OCI-LY1 (cell line): Measurements from ENCODE around the gene CAPN3.

Experiments
- H2AFZ ChIP-seq: fragments of 200-600 bp; sonication (generic), shearing (Covaris generic); 2 replicates; pipeline ENCODE4 v1.6.0; 2014; ENCODE audit warnings: antibody characterized with exemption, mild to moderate bottlenecking, low read length
- H3F3A ChIP-seq: fragments of 200-600 bp; sonication (generic), shearing (Covaris generic); 2 replicates; pipeline ENCODE4 v1.6.0; 2014; ENCODE audit warnings: mild to moderate bottlenecking, antibody characterized with exemption, low read length, moderate library complexity; ENCODE audit not compliant: insufficient read depth
- H3K27ac ChIP-seq: fragments of 200-600 bp; sonication (generic); 2 replicates; pipeline ENCODE4 v1.5.1; 2014; ENCODE audit warnings: low read length, mixed run types, mild to moderate bottlenecking, low read depth; ENCODE audit not compliant: poor library complexity, severe bottlenecking
- H3K27me3 ChIP-seq: fragments of 200-600 bp; sonication (generic); 2 replicates; pipeline ENCODE4 v1.6.0; 2014; ENCODE audit warnings: antibody characterized with exemption, mild to moderate bottlenecking, low read length, moderate library complexity; ENCODE audit not compliant: insufficient read depth
- H3K36me3 ChIP-seq: fragments of 200-600 bp; sonication (generic); 2 replicates; pipeline ENCODE4 v1.6.1; 2014; ENCODE audit warnings: mild to moderate bottlenecking, antibody characterized with exemption, low read length, moderate library complexity, mixed read lengths; ENCODE audit not compliant: insufficient read depth
- H3K4me1 ChIP-seq: fragments of 200-600 bp; sonication (generic); 2 replicates; pipeline ENCODE4 v1.5.1; 2014; ENCODE audit warnings: mild to moderate bottlenecking, low read length, moderate library complexity; ENCODE audit not compliant: insufficient read depth, severe bottlenecking
- H3K4me2 ChIP-seq: fragments of 200-600 bp; sonication (generic), shearing (Covaris generic); 2 replicates; pipeline ENCODE4 v1.6.1; 2014; ENCODE audit warnings: low read length
- H3K4me3 ChIP-seq: fragments of 200-600 bp; sonication (generic); 2 replicates; pipeline ENCODE4 v1.5.1; 2014; ENCODE audit warnings: low read length, low read depth, mild to moderate bottlenecking, mixed read lengths; ENCODE audit not compliant: poor library complexity, severe bottlenecking
- H3K79me2 ChIP-seq: fragments of 200-600 bp; shearing (Covaris generic); 2 replicates; pipeline ENCODE4 v1.6.1; 2016; ENCODE audit warnings: mixed run types, low read length, mixed read lengths; ENCODE audit not compliant: insufficient read depth
- H3K9ac ChIP-seq: fragments of 200-600 bp; sonication (generic), shearing (Covaris generic); 2 replicates; pipeline ENCODE4 v1.6.1; 2014; ENCODE audit warnings: mild to moderate bottlenecking, low read length, mixed read lengths
- H3K9me2 ChIP-seq: fragments of 200-600 bp; sonication (generic), shearing (Covaris generic); 2 replicates; pipeline ENCODE4 v1.6.1; 2014; ENCODE audit warnings: low read depth, mild to moderate bottlenecking, low read length, mixed read lengths
- H3K9me3 ChIP-seq: fragments of 200-600 bp; shearing (Covaris generic); 2 replicates; pipeline ENCODE4 v1.6.1; 2014; ENCODE audit warnings: low read length, mixed read lengths
- H4K20me1 ChIP-seq: fragments of 200-600 bp; sonication (generic), shearing (Covaris generic); 2 replicates; pipeline ENCODE4 v1.6.0; 2016; ENCODE audit warnings: mild to moderate bottlenecking, low read length; ENCODE audit not compliant: insufficient read depth
- EZH2 ChIP-seq: fragments of 200-600 bp; sonication (generic), shearing (Covaris generic); IDR thresholded peaks from 2 replicates; pipeline ENCODE4 v1.8.0; 2017; ENCODE audit warnings: borderline replicate concordance, mixed run types, mild to moderate bottlenecking, antibody characterized with exemption, low read length, moderate library complexity, mixed read lengths
- TF ChIP-seq, protein P1 (sequence below): fragments of 200-600 bp; sonication (generic), shearing (Covaris generic); IDR thresholded peaks from 2 replicates; pipeline ENCODE4 v1.5.1; 2017; ENCODE audit warnings: mild to moderate bottlenecking, antibody characterized with exemption, low read length, moderate library complexity, mixed read lengths

CAPN3 gene

GRCh38 chr15:42375252-42375651, 16.0 kb downstream of the CAPN3 start:
- no peaks in the 10 kb centered on the region for H3K9me2 ChIP-seq
- no peaks in the 10 kb centered on the region for H3K36me3 ChIP-seq
- H4K20me1 ChIP-seq, result no peaks in the 10 kb centered on the region
- H3K9me3 ChIP-seq, result peaks cover 5% of the 10 kb centered on the region; the same call in 1 of the 2 replicates
- TF ChIP-seq, protein P1, sequence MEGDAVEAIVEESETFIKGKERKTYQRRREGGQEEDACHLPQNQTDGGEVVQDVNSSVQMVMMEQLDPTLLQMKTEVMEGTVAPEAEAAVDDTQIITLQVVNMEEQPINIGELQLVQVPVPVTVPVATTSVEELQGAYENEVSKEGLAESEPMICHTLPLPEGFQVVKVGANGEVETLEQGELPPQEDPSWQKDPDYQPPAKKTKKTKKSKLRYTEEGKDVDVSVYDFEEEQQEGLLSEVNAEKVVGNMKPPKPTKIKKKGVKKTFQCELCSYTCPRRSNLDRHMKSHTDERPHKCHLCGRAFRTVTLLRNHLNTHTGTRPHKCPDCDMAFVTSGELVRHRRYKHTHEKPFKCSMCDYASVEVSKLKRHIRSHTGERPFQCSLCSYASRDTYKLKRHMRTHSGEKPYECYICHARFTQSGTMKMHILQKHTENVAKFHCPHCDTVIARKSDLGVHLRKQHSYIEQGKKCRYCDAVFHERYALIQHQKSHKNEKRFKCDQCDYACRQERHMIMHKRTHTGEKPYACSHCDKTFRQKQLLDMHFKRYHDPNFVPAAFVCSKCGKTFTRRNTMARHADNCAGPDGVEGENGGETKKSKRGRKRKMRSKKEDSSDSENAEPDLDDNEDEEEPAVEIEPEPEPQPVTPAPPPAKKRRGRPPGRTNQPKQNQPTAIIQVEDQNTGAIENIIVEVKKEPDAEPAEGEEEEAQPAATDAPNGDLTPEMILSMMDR, result no peak
- TF ChIP-seq EZH2, result no peak
- no peak overlapping the region for H3K9ac ChIP-seq
- H2AFZ ChIP-seq, result no peak overlapping the region
- H3K4me3 ChIP-seq, result no peak overlapping the region
- no peaks in the 10 kb centered on the region for H3K79me2 ChIP-seq
- H3K27ac ChIP-seq, result no peak overlapping the region
- no peaks in the 10 kb centered on the region for H3F3A ChIP-seq
- H3K27me3 ChIP-seq, result peaks cover 3% of the 10 kb centered on the region; the same call in 1 of the 2 replicates
- no peak overlapping the region for H3K4me2 ChIP-seq
- H3K4me1 ChIP-seq, result no peaks in the 10 kb centered on the region

GRCh38 chr15:42375941-42376340, 16.6 kb downstream of the CAPN3 start:
- H3K27ac ChIP-seq, result no peak overlapping the region
- H3K4me3 ChIP-seq, result no peak overlapping the region
- H3K9me3 ChIP-seq, result peaks cover 5% of the 10 kb centered on the region; the same call in 1 of the 2 replicates
- no peak overlapping the region for H2AFZ ChIP-seq
- no peaks in the 10 kb centered on the region for H3K4me1 ChIP-seq
- no peak overlapping the region for H3K9ac ChIP-seq
- no peaks in the 10 kb centered on the region for H3F3A ChIP-seq
- H3K79me2 ChIP-seq, result no peaks in the 10 kb centered on the region
- H3K4me2 ChIP-seq, result no peak overlapping the region
- no peaks in the 10 kb centered on the region for H4K20me1 ChIP-seq
- no peaks in the 10 kb centered on the region for H3K36me3 ChIP-seq
- H3K27me3 ChIP-seq, result peaks cover 3% of the 10 kb centered on the region; the same call in 1 of the 2 replicates
- H3K9me2 ChIP-seq, result no peaks in the 10 kb centered on the region
- no peak for TF ChIP-seq EZH2

DNA sequence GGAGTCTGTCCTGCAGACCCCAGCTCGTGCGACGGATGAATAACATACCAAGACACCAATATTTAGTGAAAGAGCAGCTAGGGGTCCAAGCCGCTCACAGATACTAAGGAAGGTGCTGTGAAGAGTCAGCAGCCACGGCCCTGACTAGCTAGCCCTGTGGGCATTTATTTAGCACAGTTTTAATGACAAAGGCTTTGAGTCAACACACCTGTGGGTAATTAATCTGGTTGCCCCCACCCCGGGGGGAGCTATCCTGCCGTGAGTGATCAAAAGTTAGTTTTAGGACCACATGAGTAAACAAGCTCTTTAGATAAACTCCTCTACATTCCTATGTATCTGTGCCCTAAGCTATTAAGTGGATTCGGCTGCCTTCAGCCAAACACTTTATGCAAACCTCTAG, 18.7 kb downstream of the CAPN3 start:
- H3K9me2 ChIP-seq, result no peaks in the 10 kb centered on the region
- H3K36me3 ChIP-seq, result no peaks in the 10 kb centered on the region
- peaks cover 3% of the 10 kb centered on the region; the same call in 1 of the 2 replicates for H3K27me3 ChIP-seq
- no peaks in the 10 kb centered on the region for H4K20me1 ChIP-seq
- H3K9ac ChIP-seq, result no peak overlapping the region
- no peak overlapping the region for H3K27ac ChIP-seq
- H2AFZ ChIP-seq, result no peak overlapping the region
- H3K79me2 ChIP-seq, result no peaks in the 10 kb centered on the region
- no peak overlapping the region for H3K4me2 ChIP-seq
- no peak overlapping the region for H3K4me3 ChIP-seq
- H3F3A ChIP-seq, result no peaks in the 10 kb centered on the region
- TF ChIP-seq EZH2, result no peak
- TF ChIP-seq, protein P1, result no peak
- H3K9me3 ChIP-seq, result peaks cover 5% of the 10 kb centered on the region; the same call in 1 of the 2 replicates
- no peaks in the 10 kb centered on the region for H3K4me1 ChIP-seq

- Histone ChIP-seq H2AFZ (no peak overlapping the region), H3K36me3 (no peaks in the 10 kb centered on the region), H3K4me3 (no peak overlapping the region), H3K4me1 (no peaks in the 10 kb centered on the region), H3K9me2 (no peaks in the 10 kb centered on the region), H3K9me3 (no peaks in the 10 kb centered on the region), H3F3A (no peaks in the 10 kb centered on the region), H3K9ac (no peak overlapping the region), H3K4me2 (no peak overlapping the region), H3K79me2 (no peaks in the 10 kb centered on the region), H4K20me1 (no peaks in the 10 kb centered on the region), H3K27ac (no peak overlapping the region), H3K27me3 (peaks cover 4% of the 10 kb centered on the region; the same call in 1 of the 2 replicates)
- TF ChIP-seq, protein P1, result no peak
- no peak for TF ChIP-seq EZH2
Observed at GRCh38 chr15:42384597-42384996, 25.3 kb downstream of the CAPN3 start.
